ENCODE data around the gene KIF3C. TPM values are rescaled to one million over a fixed set of nuclear protein-coding genes. Genes with fewer than 3 reads are reported as not detected.

The KIF3C gene
- total and polyA plus RNA-seq, 2 donors: 1.8 to 3.1 TPM

- DNase-seq (ENCODE audit: low read depth in 6 of 9, low spot score in 9 of 9): no peak
- H3K9me3 ChIP-seq (ENCODE audit: control insufficient read depth in 2 of 2, insufficient read depth in 1 of 2, low read length in 1 of 2): no peaks in the 10 kb centered on the region
- no peaks in the 10 kb centered on the region for H3K36me3 ChIP-seq (ENCODE audit: control insufficient read depth in 2 of 2, insufficient read depth in 2 of 2, low read length in 1 of 2)
- 98% methylated on average over 13 of the region's 13 CpGs for WGBS
- H3K4me3 ChIP-seq (ENCODE audit: low read length in 2 of 2): no peak overlapping the region
- H3K4me1 ChIP-seq (ENCODE audit: control insufficient read depth in 2 of 2, insufficient read depth in 2 of 2, low read length in 2 of 2): peaks cover 0 to 12% of the 10 kb centered on the region in 2 donors
- H3K27me3 ChIP-seq (ENCODE audit: control insufficient read depth in 2 of 2, insufficient read depth in 1 of 2, low read length in 1 of 2): no peaks in the 10 kb centered on the region
- H3K27ac ChIP-seq (ENCODE audit: low read depth in 1 of 2, low read length in 1 of 2): peak overlapping the region in 1 of 2 donors; percentile 26
Measured at GRCh38 chr2:26016012-26016705, 33.9 kb upstream of the KIF3C start.

GRCh38 chr2:26013668-26014067 lies 31.4 kb upstream of the KIF3C start:
- 98% methylated on average over 1 of the region's 1 CpG for WGBS
- H3K4me1 ChIP-seq (ENCODE audit: control insufficient read depth in 2 of 2, insufficient read depth in 2 of 2, low read length in 2 of 2): peaks cover 0 to 14% of the 10 kb centered on the region in 2 donors
- H3K27me3 ChIP-seq (ENCODE audit: control insufficient read depth in 2 of 2, insufficient read depth in 1 of 2, low read length in 1 of 2): no peaks in the 10 kb centered on the region
- H3K27ac ChIP-seq (ENCODE audit: low read depth in 1 of 2, low read length in 1 of 2): no peak overlapping the region
- no peaks in the 10 kb centered on the region for H3K36me3 ChIP-seq (ENCODE audit: control insufficient read depth in 2 of 2, insufficient read depth in 2 of 2, low read length in 1 of 2)
- no peak overlapping the region for H3K4me3 ChIP-seq (ENCODE audit: low read length in 2 of 2)
- H3K9me3 ChIP-seq (ENCODE audit: control insufficient read depth in 2 of 2, insufficient read depth in 1 of 2, low read length in 1 of 2): no peaks in the 10 kb centered on the region
- no peak for DNase-seq (ENCODE audit: low read depth in 6 of 9, low spot score in 9 of 9)

- H3K27me3 ChIP-seq (ENCODE audit: control insufficient read depth in 2 of 2, insufficient read depth in 1 of 2, low read length in 1 of 2): no peaks in the 10 kb centered on the region
- WGBS: 92% methylated on average over 14 of the region's 14 CpGs
- H3K36me3 ChIP-seq (ENCODE audit: control insufficient read depth in 2 of 2, insufficient read depth in 2 of 2, low read length in 1 of 2): no peaks in the 10 kb centered on the region
- H3K9me3 ChIP-seq (ENCODE audit: control insufficient read depth in 2 of 2, insufficient read depth in 1 of 2, low read length in 1 of 2): no peaks in the 10 kb centered on the region
- DNase-seq (ENCODE audit: low read depth in 6 of 9, low spot score in 9 of 9): no peak
- peaks cover 0 to 9% of the 10 kb centered on the region in 2 donors for H3K4me1 ChIP-seq (ENCODE audit: control insufficient read depth in 2 of 2, insufficient read depth in 2 of 2, low read length in 2 of 2)
- H3K27ac ChIP-seq (ENCODE audit: low read depth in 1 of 2, low read length in 1 of 2): peak overlapping the region in 1 of 2 donors; percentile 18
- H3K4me3 ChIP-seq (ENCODE audit: low read length in 2 of 2): no peak overlapping the region
Measured at GRCh38 chr2:26011990-26012856, 29.9 kb upstream of the KIF3C start.

GRCh38 chr2:26011609-26011989 lies 29.3 kb upstream of the KIF3C start:
- Histone ChIP-seq H3K36me3 (ENCODE audit: control insufficient read depth in 2 of 2, insufficient read depth in 2 of 2, low read length in 1 of 2) (no peaks in the 10 kb centered on the region), H3K9me3 (ENCODE audit: control insufficient read depth in 2 of 2, insufficient read depth in 1 of 2, low read length in 1 of 2) (no peaks in the 10 kb centered on the region), H3K4me1 (ENCODE audit: control insufficient read depth in 2 of 2, insufficient read depth in 2 of 2, low read length in 2 of 2) (peaks cover 0 to 9% of the 10 kb centered on the region in 2 donors), H3K27me3 (ENCODE audit: control insufficient read depth in 2 of 2, insufficient read depth in 1 of 2, low read length in 1 of 2) (no peaks in the 10 kb centered on the region), H3K4me3 (ENCODE audit: low read length in 2 of 2) (no peak overlapping the region), H3K27ac (ENCODE audit: low read depth in 1 of 2, low read length in 1 of 2) (peak overlapping the region in 1 of 2 donors; percentile 18)
- 81% methylated on average over 6 of the region's 6 CpGs for WGBS
- DNase-seq (ENCODE audit: low read depth in 6 of 9, low spot score in 9 of 9): no peak

- DNase-seq (ENCODE audit: low read depth in 6 of 9, low spot score in 9 of 9): no peak
- H3K27ac ChIP-seq (ENCODE audit: low read depth in 1 of 2, low read length in 1 of 2): no peak overlapping the region
- H3K4me1 ChIP-seq (ENCODE audit: control insufficient read depth in 2 of 2, insufficient read depth in 2 of 2, low read length in 2 of 2): peaks cover 0 to 9% of the 10 kb centered on the region in 2 donors
- WGBS: 93% methylated on average over 3 of the region's 3 CpGs
- H3K4me3 ChIP-seq (ENCODE audit: low read length in 2 of 2): no peak overlapping the region
- no peaks in the 10 kb centered on the region for H3K27me3 ChIP-seq (ENCODE audit: control insufficient read depth in 2 of 2, insufficient read depth in 1 of 2, low read length in 1 of 2)
- no peaks in the 10 kb centered on the region for H3K36me3 ChIP-seq (ENCODE audit: control insufficient read depth in 2 of 2, insufficient read depth in 2 of 2, low read length in 1 of 2)
- H3K9me3 ChIP-seq (ENCODE audit: control insufficient read depth in 2 of 2, insufficient read depth in 1 of 2, low read length in 1 of 2): no peaks in the 10 kb centered on the region
Measured at GRCh38 chr2:26010943-26011342, 28.6 kb upstream of the KIF3C start.

GRCh38 chr2:26009567-26009963 lies 27.3 kb upstream of the KIF3C start:
- 96% methylated on average over 2 of the region's 2 CpGs for WGBS
- H3K4me1 ChIP-seq (ENCODE audit: control insufficient read depth in 2 of 2, insufficient read depth in 2 of 2, low read length in 2 of 2): peaks cover 0 to 9% of the 10 kb centered on the region in 2 donors
- no peaks in the 10 kb centered on the region for H3K27me3 ChIP-seq (ENCODE audit: control insufficient read depth in 2 of 2, insufficient read depth in 1 of 2, low read length in 1 of 2)
- H3K27ac ChIP-seq (ENCODE audit: low read depth in 1 of 2, low read length in 1 of 2): no peak overlapping the region
- H3K9me3 ChIP-seq (ENCODE audit: control insufficient read depth in 2 of 2, insufficient read depth in 1 of 2, low read length in 1 of 2): no peaks in the 10 kb centered on the region
- no peak for DNase-seq (ENCODE audit: low read depth in 6 of 9, low spot score in 9 of 9)
- no peak overlapping the region for H3K4me3 ChIP-seq (ENCODE audit: low read length in 2 of 2)
- H3K36me3 ChIP-seq (ENCODE audit: control insufficient read depth in 2 of 2, insufficient read depth in 2 of 2, low read length in 1 of 2): no peaks in the 10 kb centered on the region

GRCh38 chr2:26008851-26009566 lies 26.7 kb upstream of the KIF3C start:
- no peaks in the 10 kb centered on the region for H3K36me3 ChIP-seq (ENCODE audit: control insufficient read depth in 2 of 2, insufficient read depth in 2 of 2, low read length in 1 of 2)
- H3K4me1 ChIP-seq (ENCODE audit: control insufficient read depth in 2 of 2, insufficient read depth in 2 of 2, low read length in 2 of 2): peaks cover 0 to 9% of the 10 kb centered on the region in 2 donors
- peak in 2 of 9 donors; percentile 17 to 48 for DNase-seq (ENCODE audit: low read depth in 6 of 9, low spot score in 9 of 9)
- H3K27ac ChIP-seq (ENCODE audit: low read depth in 1 of 2, low read length in 1 of 2): peak overlapping the region; percentile 10 to 66
- WGBS: 67% methylated on average over 2 of the region's 2 CpGs
- no peak overlapping the region for H3K4me3 ChIP-seq (ENCODE audit: low read length in 2 of 2)
- no peaks in the 10 kb centered on the region for H3K9me3 ChIP-seq (ENCODE audit: control insufficient read depth in 2 of 2, insufficient read depth in 1 of 2, low read length in 1 of 2)
- H3K27me3 ChIP-seq (ENCODE audit: control insufficient read depth in 2 of 2, insufficient read depth in 1 of 2, low read length in 1 of 2): no peaks in the 10 kb centered on the region

- WGBS: 100% methylated on average over 1 of the region's 1 CpG
Measured at GRCh38 chr2:26008095-26008494, 25.8 kb upstream of the KIF3C start.

More at GRCh38 chr2:26008095-26008494, 25.8 kb upstream of the KIF3C start:
- Histone ChIP-seq H3K36me3 (ENCODE audit: control insufficient read depth in 2 of 2, insufficient read depth in 2 of 2, low read length in 1 of 2) (no peaks in the 10 kb centered on the region), H3K27ac (ENCODE audit: low read depth in 1 of 2, low read length in 1 of 2) (no peak overlapping the region), H3K4me1 (ENCODE audit: control insufficient read depth in 2 of 2, insufficient read depth in 2 of 2, low read length in 2 of 2) (peaks cover 0 to 9% of the 10 kb centered on the region in 2 donors), H3K27me3 (ENCODE audit: control insufficient read depth in 2 of 2, insufficient read depth in 1 of 2, low read length in 1 of 2) (no peaks in the 10 kb centered on the region), H3K4me3 (ENCODE audit: low read length in 2 of 2) (no peak overlapping the region), H3K9me3 (ENCODE audit: control insufficient read depth in 2 of 2, insufficient read depth in 1 of 2, low read length in 1 of 2) (no peaks in the 10 kb centered on the region)
- DNase-seq (ENCODE audit: low read depth in 6 of 9, low spot score in 9 of 9): no peak

Measured in thymus (tissue), 11 donors.